Mesodermal cell (in vitro differentiated cells): Measurements from ENCODE around the gene SLC25A25.
"Not testable (repeated sequence)": the region's sequence is repeated elsewhere in the genome, so short reads cannot be mapped to it uniquely, and the experiment has no call there.

Experiments
- H3K27ac ChIP-seq: 2 replicates; pipeline ENCODE4 v1.7.0; 2013; ENCODE audit warnings: mild to moderate bottlenecking, low read depth, low read length, moderate library complexity; ENCODE audit not compliant: severe bottlenecking
- H3K36me3 ChIP-seq: 2 replicates; pipeline ENCODE4 v1.7.1; 2013; ENCODE audit warnings: mild to moderate bottlenecking, low read length, moderate library complexity; ENCODE audit not compliant: control insufficient read depth, insufficient read depth
- H3K4me1 ChIP-seq: one replicate; pipeline ENCODE4 v1.7.1; 2013; ENCODE audit warnings: mild to moderate bottlenecking, low read length; ENCODE audit not compliant: insufficient read depth, control insufficient read depth, poor library complexity, severe bottlenecking
- H3K4me3 ChIP-seq: 2 replicates; pipeline ENCODE4 v1.7.0; 2013; ENCODE audit warnings: low read length, control low read depth, mild to moderate bottlenecking; ENCODE audit not compliant: insufficient read depth, poor library complexity, severe bottlenecking; ENCODE audit errors: extremely low read depth
- H3K9me3 ChIP-seq: 2 replicates; pipeline ENCODE4 v1.7.1; 2013; ENCODE audit warnings: mild to moderate bottlenecking, low read length, moderate library complexity; ENCODE audit not compliant: control insufficient read depth
- WGBS, 2 experiments: methylation state at CpG; one replicate each; pipeline ENCODE4 v1.1.5; 2013; ENCODE audit warnings: missing lambda C conversion rate in 2 of 2; ENCODE audit not compliant: insufficient coverage in 2 of 2; 5-methylcytosine and 5-hydroxymethylcytosine counted together

Gene SLC25A25

GRCh38 chr9:128129976-128130590 is 62.1 kb downstream of the SLC25A25 start:
- not testable (repeated sequence) for H3K4me1 ChIP-seq, H3K9me3 ChIP-seq, H3K4me3 ChIP-seq, H3K27ac ChIP-seq, H3K36me3 ChIP-seq
- WGBS, 2 experiments, result no CpG with 5 or more reads among the region's 12 CpGs

GRCh38 chr9:128130651-128131050 is 62.6 kb downstream of the SLC25A25 start:
- WGBS, 2 experiments, result 57 to 81% methylated on average over 2 to 3 of the region's 7 CpGs

GRCh38 chr9:128131346-128131745 is 63.3 kb downstream of the SLC25A25 start:
- H3K36me3 ChIP-seq, H3K4me3 ChIP-seq, H3K27ac ChIP-seq, H3K4me1 ChIP-seq, H3K9me3 ChIP-seq: not testable (repeated sequence)
- WGBS, 2 experiments, result 87% methylated on average over 8 of the region's 8 CpGs

More at GRCh38 chr9:128130651-128131050, 62.6 kb downstream of the SLC25A25 start:
- H3K36me3 ChIP-seq, H3K9me3 ChIP-seq, H3K27ac ChIP-seq, H3K4me1 ChIP-seq, H3K4me3 ChIP-seq: not testable (repeated sequence)

- 78 to 84% methylated on average over 7 to 8 of the region's 8 CpGs for WGBS, 2 experiments
- not testable (repeated sequence) for H3K27ac ChIP-seq, H3K36me3 ChIP-seq, H3K4me3 ChIP-seq, H3K9me3 ChIP-seq, H3K4me1 ChIP-seq
Observed at GRCh38 chr9:128132139-128132538, 64.1 kb downstream of the SLC25A25 start.

DNA sequence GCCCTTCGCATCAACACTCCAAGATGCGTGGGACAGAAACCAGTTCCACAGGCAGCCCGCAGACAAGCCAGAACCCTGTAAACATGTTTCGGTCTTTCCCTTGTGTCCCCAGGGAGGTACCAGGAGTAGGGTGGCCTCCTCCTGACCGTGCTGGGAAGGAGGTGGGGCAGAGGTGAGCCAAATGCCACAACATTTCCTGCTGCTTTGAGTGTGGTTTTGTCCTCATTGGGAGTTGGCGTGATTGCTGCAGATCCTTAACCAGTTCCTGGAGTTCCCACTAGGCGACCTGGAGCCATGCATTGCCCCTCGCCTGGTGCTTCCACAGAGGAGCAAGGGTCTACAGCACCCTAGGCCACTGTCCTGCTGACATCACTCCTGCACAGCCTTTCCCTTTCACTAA is 67.5 kb downstream of the SLC25A25 start:
- H3K4me3 ChIP-seq, H3K27ac ChIP-seq, H3K4me1 ChIP-seq, H3K36me3 ChIP-seq, H3K9me3 ChIP-seq: not testable (repeated sequence)
- WGBS, 2 experiments, result 85 to 89% methylated on average over 5 to 8 of the region's 8 CpGs

- no peaks in the 10 kb centered on the region for H3K4me1 ChIP-seq
- H3K36me3 ChIP-seq, result no peaks in the 10 kb centered on the region
- no peak overlapping the region for H3K4me3 ChIP-seq
- no peaks in the 10 kb centered on the region for H3K9me3 ChIP-seq
- WGBS, 2 experiments, result 92 to 94% methylated on average over 12 to 15 of the region's 18 CpGs
- no peak overlapping the region for H3K27ac ChIP-seq
Observed at GRCh38 chr9:128136816-128137793, 69.1 kb downstream of the SLC25A25 start.

- no peak overlapping the region for H3K27ac ChIP-seq
- 93 to 100% methylated on average over 2 of the region's 3 CpGs for WGBS, 2 experiments
- no peaks in the 10 kb centered on the region for H3K4me1 ChIP-seq
Observed at GRCh38 chr9:128138001-128138400, 70.0 kb downstream of the SLC25A25 start.

DNA sequence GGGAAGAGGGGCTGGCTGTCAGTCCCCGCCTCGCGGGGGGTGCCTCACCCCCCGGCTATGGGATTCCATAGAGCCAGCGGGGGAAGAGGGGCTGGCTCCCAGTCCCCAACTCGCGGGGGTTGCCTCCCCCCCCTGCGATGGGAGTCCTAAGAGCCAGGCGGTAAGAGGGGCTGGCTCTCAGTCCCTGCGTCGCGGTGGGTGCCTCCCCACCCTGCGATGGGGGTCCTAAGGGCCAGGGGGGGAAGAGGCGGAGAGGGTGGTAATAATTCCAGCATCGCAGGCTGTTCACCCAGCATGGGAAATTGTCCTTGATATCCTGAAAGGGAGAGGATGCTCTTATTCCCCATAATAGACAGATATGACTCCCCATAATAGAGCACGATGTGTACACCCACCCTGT is 71.6 kb downstream of the SLC25A25 start:
- Histone ChIP-seq H3K9me3 (no peaks in the 10 kb centered on the region), H3K4me3 (no peak overlapping the region), H3K4me1 (no peaks in the 10 kb centered on the region), H3K36me3 (no peaks in the 10 kb centered on the region), H3K27ac (no peak overlapping the region)
- 91% methylated on average over 4 of the region's 16 CpGs; no CpG with 5 or more reads in 1 of the 2 experiments for WGBS, 2 experiments

More at GRCh38 chr9:128138001-128138400, 70.0 kb downstream of the SLC25A25 start:
- Histone ChIP-seq H3K9me3 (no peaks in the 10 kb centered on the region), H3K4me3 (no peak overlapping the region), H3K36me3 (no peaks in the 10 kb centered on the region)

GRCh38 chr9:128141604-128142003 is 73.6 kb downstream of the SLC25A25 start:
- H3K27ac ChIP-seq, result no peak overlapping the region
- WGBS, 2 experiments, result 86 to 88% methylated on average over 1 to 3 of the region's 3 CpGs
- no peaks in the 10 kb centered on the region for H3K9me3 ChIP-seq

GRCh38 chr9:128142061-128142460 is 74.0 kb downstream of the SLC25A25 start:
- 81 to 94% methylated on average over 3 to 4 of the region's 4 CpGs for WGBS, 2 experiments
- no peak overlapping the region for H3K27ac ChIP-seq

More at GRCh38 chr9:128141604-128142003, 73.6 kb downstream of the SLC25A25 start:
- Histone ChIP-seq H3K36me3 (no peaks in the 10 kb centered on the region), H3K4me3 (no peak overlapping the region), H3K4me1 (no peaks in the 10 kb centered on the region)

GRCh38 chr9:128142596-128142995 is 74.6 kb downstream of the SLC25A25 start:
- no peaks in the 10 kb centered on the region for H3K9me3 ChIP-seq
- H3K36me3 ChIP-seq, result no peaks in the 10 kb centered on the region
- H3K4me3 ChIP-seq, result no peak overlapping the region
- H3K4me1 ChIP-seq, result no peaks in the 10 kb centered on the region
- no peak overlapping the region for H3K27ac ChIP-seq
- WGBS, 2 experiments, result 100% methylated on average over 1 of the region's 2 CpGs

More at GRCh38 chr9:128142061-128142460, 74.0 kb downstream of the SLC25A25 start:
- Histone ChIP-seq H3K4me3 (no peak overlapping the region), H3K9me3 (no peaks in the 10 kb centered on the region), H3K4me1 (no peaks in the 10 kb centered on the region), H3K36me3 (no peaks in the 10 kb centered on the region)
